Activated naive CD8-positive, alpha-beta T cell treated with anti-CD3 and anti-CD28 coated beads, Interleukin-2, amount 50 U/mL, for 24 hours (primary cell): ENCODE results near the gene KDF1.
"Not testable (repeated sequence)": the region's sequence is repeated elsewhere in the genome, so short reads cannot be mapped to it uniquely, and the experiment has no call there.

Experiments used
- ATAC-seq: fragments of 150-1000 bp; cut with Tn5 transposase; one replicate; pipeline ENCODE4 v1.10.0; 2021
- DNase-seq: peaks from one replicate; pipeline ENCODE4 v3.0.0; 2021
- H3K27ac Mint-ChIP-seq: one replicate; pipeline ENCODE4 v1.8.0; 2021; ENCODE audit warnings: mild to moderate bottlenecking, mixed read lengths
- H3K27me3 Mint-ChIP-seq: one replicate; pipeline ENCODE4 v1.8.0; 2021; ENCODE audit warnings: mixed read lengths
- H3K36me3 Mint-ChIP-seq: one replicate; pipeline ENCODE4 v1.8.0; 2021; ENCODE audit warnings: low read depth, mixed read lengths
- H3K4me1 Mint-ChIP-seq: one replicate; pipeline ENCODE4 v1.8.0; 2021; ENCODE audit warnings: mixed read lengths
- H3K4me3 Mint-ChIP-seq: one replicate; pipeline ENCODE4 v1.8.0; 2021; ENCODE audit warnings: mild to moderate bottlenecking, moderate library complexity, mixed read lengths
- H3K9me3 Mint-ChIP-seq: one replicate; pipeline ENCODE4 v1.8.0; 2021; ENCODE audit warnings: mixed read lengths

KDF1 gene

GRCh38 chr1:26999440-26999987, 39.2 kb upstream of the KDF1 start:
- Mint-ChIP-seq H3K4me3 (no peak overlapping the region), H3K27ac (no peak overlapping the region), H3K36me3 (no peaks in the 10 kb centered on the region), H3K27me3 (peaks cover 26% of the 10 kb centered on the region), H3K4me1 (peaks cover 9% of the 10 kb centered on the region), H3K9me3 (no peaks in the 10 kb centered on the region)
- DNase-seq = no peak
- no peak for ATAC-seq

- Mint-ChIP-seq H3K36me3 (no peaks in the 10 kb centered on the region), H3K4me3 (no peak overlapping the region), H3K27ac (no peak overlapping the region), H3K9me3 (no peaks in the 10 kb centered on the region), H3K27me3 (peaks cover 27% of the 10 kb centered on the region), H3K4me1 (peaks cover 10% of the 10 kb centered on the region)
- no peak for DNase-seq
- no peak for ATAC-seq
Observed at GRCh38 chr1:26998429-26999300, 38.4 kb upstream of the KDF1 start.

GRCh38 chr1:26996665-26997064, 36.4 kb upstream of the KDF1 start:
- Mint-ChIP-seq H3K27me3 (peaks cover 40% of the 10 kb centered on the region), H3K9me3 (no peaks in the 10 kb centered on the region), H3K4me1 (peaks cover 17% of the 10 kb centered on the region), H3K4me3 (no peak overlapping the region), H3K36me3 (no peaks in the 10 kb centered on the region), H3K27ac (no peak overlapping the region)
- ATAC-seq = no peak
- DNase-seq = no peak

- H3K27ac Mint-ChIP-seq = no peak overlapping the region
- H3K4me1 Mint-ChIP-seq = peaks cover 22% of the 10 kb centered on the region
- no peak for DNase-seq
- H3K4me3 Mint-ChIP-seq = no peak overlapping the region
- no peak for ATAC-seq
- H3K9me3 Mint-ChIP-seq = no peaks in the 10 kb centered on the region
- H3K36me3 Mint-ChIP-seq = no peaks in the 10 kb centered on the region
- peaks cover 46% of the 10 kb centered on the region for H3K27me3 Mint-ChIP-seq
Observed at GRCh38 chr1:26996024-26996423, 35.8 kb upstream of the KDF1 start.

- Mint-ChIP-seq H3K4me1 (peaks cover 22% of the 10 kb centered on the region), H3K27me3 (peaks cover 54% of the 10 kb centered on the region), H3K4me3 (peak overlapping the region; percentile 57), H3K27ac (no peak overlapping the region), H3K36me3 (no peaks in the 10 kb centered on the region), H3K9me3 (no peaks in the 10 kb centered on the region)
- DNase-seq (no peak), ATAC-seq (no peak)
Observed at GRCh38 chr1:26994787-26995517, 34.7 kb upstream of the KDF1 start.

GRCh38 chr1:26994020-26994786, 33.9 kb upstream of the KDF1 start:
- peak; percentile 25 for ATAC-seq
- peak overlapping the region; percentile 57 for H3K4me3 Mint-ChIP-seq
- no peak overlapping the region for H3K27ac Mint-ChIP-seq
- H3K9me3 Mint-ChIP-seq = no peaks in the 10 kb centered on the region
- H3K36me3 Mint-ChIP-seq = no peaks in the 10 kb centered on the region
- peaks cover 60% of the 10 kb centered on the region for H3K27me3 Mint-ChIP-seq
- H3K4me1 Mint-ChIP-seq = peaks cover 22% of the 10 kb centered on the region
- peak; percentile 29 for DNase-seq

- no peaks in the 10 kb centered on the region for H3K36me3 Mint-ChIP-seq
- peak within 1 kb of the TSS; percentile 76 for H3K4me3 Mint-ChIP-seq
- H3K9me3 Mint-ChIP-seq = no peaks in the 10 kb centered on the region
- ATAC-seq (peak; percentile 65), DNase-seq (peak; percentile 69)
- H3K4me1 Mint-ChIP-seq = peaks cover 22% of the 10 kb centered on the region
- no peak within 1 kb of the TSS for H3K27ac Mint-ChIP-seq
- peaks cover 65% of the 10 kb centered on the region for H3K27me3 Mint-ChIP-seq
Observed at GRCh38 chr1:26993237-26994019, 33.2 kb upstream of the KDF1 start, which contains the start of gene TRNP1. Gene TRNP1 (plus strand): TSS chr1:26993692. CDS start chr1:26993787, 95 bp downstream.

GRCh38 chr1:26991310-26992116, 31.2 kb upstream of the KDF1 start:
- peaks cover 58% of the 10 kb centered on the region for H3K27me3 Mint-ChIP-seq
- no peak overlapping the region for H3K27ac Mint-ChIP-seq
- ATAC-seq (no peak), DNase-seq (no peak)
- H3K4me3 Mint-ChIP-seq = no peak overlapping the region
- peaks cover 17% of the 10 kb centered on the region for H3K4me1 Mint-ChIP-seq
- no peaks in the 10 kb centered on the region for H3K9me3 Mint-ChIP-seq
- no peaks in the 10 kb centered on the region for H3K36me3 Mint-ChIP-seq

GRCh38 chr1:26989403-26990109, 29.3 kb upstream of the KDF1 start:
- not testable (repeated sequence) for H3K27ac Mint-ChIP-seq, H3K36me3 Mint-ChIP-seq, H3K9me3 Mint-ChIP-seq, H3K4me3 Mint-ChIP-seq, DNase-seq, ATAC-seq
- H3K27me3 Mint-ChIP-seq = peaks cover 44% of the 10 kb centered on the region
- H3K4me1 Mint-ChIP-seq = peaks cover 16% of the 10 kb centered on the region

- H3K9me3 Mint-ChIP-seq = no peaks in the 10 kb centered on the region
- no peak overlapping the region for H3K27ac Mint-ChIP-seq
- peaks cover 5% of the 10 kb centered on the region for H3K4me1 Mint-ChIP-seq
- H3K4me3 Mint-ChIP-seq = no peak overlapping the region
- DNase-seq = no peak
- ATAC-seq = no peak
- no peaks in the 10 kb centered on the region for H3K36me3 Mint-ChIP-seq
- peaks cover 43% of the 10 kb centered on the region for H3K27me3 Mint-ChIP-seq
Observed at GRCh38 chr1:26986658-26987057, 26.4 kb upstream of the KDF1 start.

GRCh38 chr1:26984291-26984690, 24.0 kb upstream of the KDF1 start:
- no peak for ATAC-seq
- no peak overlapping the region for H3K4me3 Mint-ChIP-seq
- H3K27ac Mint-ChIP-seq = no peak overlapping the region
- H3K27me3 Mint-ChIP-seq = peaks cover 22% of the 10 kb centered on the region
- no peak for DNase-seq
- H3K4me1 Mint-ChIP-seq = no peaks in the 10 kb centered on the region
- H3K9me3 Mint-ChIP-seq = no peaks in the 10 kb centered on the region
- H3K36me3 Mint-ChIP-seq = no peaks in the 10 kb centered on the region

- DNase-seq (no peak), ATAC-seq (no peak)
- H3K36me3 Mint-ChIP-seq = no peaks in the 10 kb centered on the region
- peaks cover 23% of the 10 kb centered on the region for H3K27me3 Mint-ChIP-seq
- no peak overlapping the region for H3K27ac Mint-ChIP-seq
- no peaks in the 10 kb centered on the region for H3K4me1 Mint-ChIP-seq
- H3K4me3 Mint-ChIP-seq = no peak overlapping the region
- no peaks in the 10 kb centered on the region for H3K9me3 Mint-ChIP-seq
Observed at GRCh38 chr1:26983863-26984262, 23.6 kb upstream of the KDF1 start.
